GM12878 (cell line): ENCODE results near the gene FKBP2.

ENCODE experiments used
- BCL11A ChIP-seq: IDR thresholded peaks from 2 replicates; pipeline ENCODE4 v1.6.1; 2011; ENCODE audit warnings: low read depth, low read length
- CEBPZ ChIP-seq: fragments of 150-350 bp; IDR thresholded peaks from 2 replicates; pipeline ENCODE4 v1.6.1; 2016; ENCODE audit warnings: low read depth, low read length
- CTCF ChIP-seq, 3 experiments: IDR thresholded peaks in 2 of 3; conservative IDR thresholded peaks in 1 of 3; 2 replicates each; pipeline ENCODE4 v1.5.1; 2011; ENCODE audit warnings: low read depth in 3 of 3, low read length in 3 of 3, mild to moderate bottlenecking in 3 of 3, control low read depth in 2 of 3, moderate library complexity in 2 of 3, inconsistent platforms in 1 of 3, mixed read lengths in 1 of 3; ENCODE audit not compliant: control insufficient read depth in 2 of 3, insufficient read depth in 1 of 3; ENCODE audit errors: extremely low read depth in 1 of 3
- MTA3 ChIP-seq: IDR thresholded peaks from 2 replicates; pipeline ENCODE4 v1.6.1; 2012; ENCODE audit warnings: low read length, inconsistent platforms, borderline replicate concordance
- MXI1 ChIP-seq: fragments of 150-350 bp; IDR thresholded peaks from 2 replicates; pipeline ENCODE4 v1.6.1; 2011; ENCODE audit warnings: low read depth, mild to moderate bottlenecking, inconsistent platforms, low read length, improper control_type of control experiment
- NR2C2 ChIP-seq: IDR thresholded peaks from 2 replicates; pipeline ENCODE4 v1.6.1; 2011; ENCODE audit warnings: borderline replicate concordance, low read depth; ENCODE audit not compliant: control insufficient read depth, insufficient read length
- RAD21 ChIP-seq: IDR thresholded peaks from 2 replicates; pipeline ENCODE4 v1.6.1; 2011; ENCODE audit warnings: mild to moderate bottlenecking, low read depth, low read length, moderate library complexity; ENCODE audit not compliant: insufficient read depth
- SIN3A ChIP-seq: IDR thresholded peaks from 2 replicates; pipeline ENCODE4 v1.6.1; 2012; ENCODE audit warnings: low read depth, low read length, improper control_type of control experiment
- SMAD1 ChIP-seq: fragments of 450-650 bp; IDR thresholded peaks from 2 replicates; pipeline ENCODE4 v1.6.1; 2018; ENCODE audit warnings: mild to moderate bottlenecking, low read depth; ENCODE audit not compliant: partially characterized antibody
- TCF3 ChIP-seq: IDR thresholded peaks from 2 replicates; pipeline ENCODE4 v1.6.1; 2012; ENCODE audit warnings: low read depth, mild to moderate bottlenecking, low read length, borderline replicate concordance; ENCODE audit not compliant: insufficient read depth
- USF1 ChIP-seq: IDR thresholded peaks from 2 replicates; pipeline ENCODE4 v1.6.1; 2011; ENCODE audit warnings: borderline replicate concordance, low read depth, mild to moderate bottlenecking, moderate library complexity, mixed read lengths, low read length; ENCODE audit not compliant: insufficient read depth; ENCODE audit errors: extremely low read length
- ZBTB33 ChIP-seq: fragments of 450-650 bp; IDR thresholded peaks from 2 replicates; pipeline ENCODE4 v1.6.1; 2017; ENCODE audit warnings: mild to moderate bottlenecking

GRCh38 chr11:64290352-64291261, 49.7 kb downstream of the FKBP2 start:
- TF ChIP-seq USF1 (no peak), MXI1 (no peak), CTCF (IDR thresholded peaks at IDR 0.05 in 2 of 3, conservative IDR thresholded peaks at IDR 0.05 in 1 of 3; ENCODE audit: control insufficient read depth in 2 of 3, extremely low read depth in 1 of 3, insufficient read depth in 1 of 3, low read depth in 3 of 3, low read length in 3 of 3) (no peak), TCF3 (no peak), SIN3A (no peak), ZBTB33 (no peak), MTA3 (no peak), RAD21 (no peak), BCL11A (no peak), CEBPZ (no peak), SMAD1 (no peak), NR2C2 (no peak)
